K562 (cell line): Measurements from ENCODE around the gene RELL2. TPM values are rescaled to one million over a fixed set of nuclear protein-coding genes. Genes with fewer than 3 reads are reported as not detected.
A peak's percentile ranks its signal among the peaks of the same experiment; 100 is the strongest.

Experiments used
- BCLAF1 ChIP-seq, 2 experiments: fragments of 450-650 bp in 1 of 2; IDR thresholded peaks; 2 replicates each; pipeline ENCODE4 v1.6.1; 2011 to 2017; ENCODE audit warnings: low read depth in 2 of 2, antibody characterized with exemption in 1 of 2, borderline replicate concordance in 1 of 2, low read length in 1 of 2, mild to moderate bottlenecking in 1 of 2, mixed read lengths in 1 of 2; ENCODE audit not compliant: control insufficient read depth in 1 of 2
- CTBP1 ChIP-seq: fragments of 450-650 bp; IDR thresholded peaks from 2 replicates; pipeline ENCODE4 v1.6.1; 2016; ENCODE audit warnings: borderline replicate concordance
- E2F3 ChIP-seq: fragments of 250-450 bp; sonication (Bioruptor Pico); IDR thresholded peaks from 2 replicates; pipeline ENCODE4 v1.4.0; 2020; ENCODE audit warnings: mild to moderate bottlenecking
- KHSRP ChIP-seq: fragments of 450-650 bp; IDR thresholded peaks from 2 replicates; pipeline ENCODE4 v1.6.1; 2017
- MCM5 ChIP-seq: fragments of 450-650 bp; IDR thresholded peaks from 2 replicates; pipeline ENCODE4 v1.6.1; 2016; ENCODE audit warnings: low read depth
- MYBL2 ChIP-seq, 2 experiments: fragments of 450-650 bp in 1 of 2; sonication (generic) in 1 of 2; formaldehyde crosslinking in 1 of 2; IDR thresholded peaks; 2 replicates each; pipeline versions ENCODE4 v1.6.1 to v1.8.1; 2017 to 2022; ENCODE audit warnings: borderline replicate concordance in 1 of 2, inconsistent platforms in 1 of 2, low read depth in 1 of 2, mild to moderate bottlenecking in 1 of 2, missing genetic modification reagents in 1 of 2, moderate library complexity in 1 of 2
- NCOA1 ChIP-seq: fragments of 450-650 bp; IDR thresholded peaks from 2 replicates; pipeline ENCODE4 v1.6.1; 2016; ENCODE audit warnings: low read depth
- NCOA6 ChIP-seq: fragments of 450-650 bp; IDR thresholded peaks from 2 replicates; pipeline ENCODE4 v1.6.1; 2017; ENCODE audit warnings: mild to moderate bottlenecking
- NFE2L1 ChIP-seq: fragments of 450-650 bp; IDR thresholded peaks from 2 replicates; pipeline ENCODE4 v1.6.1; 2016; ENCODE audit warnings: missing genetic modification characterization, low read depth, mild to moderate bottlenecking, missing compliant biosample characterization, moderate library complexity, borderline replicate concordance
- PHF21A ChIP-seq: fragments of 450-650 bp; IDR thresholded peaks from 2 replicates; pipeline ENCODE4 v1.6.1; 2017; ENCODE audit warnings: low read depth, borderline replicate concordance
- PHF8 ChIP-seq: fragments of 200-600 bp; sonication (generic); IDR thresholded peaks from 2 replicates; pipeline ENCODE4 v1.6.1; 2012; ENCODE audit warnings: mixed run types, mild to moderate bottlenecking, inconsistent platforms, low read length, moderate library complexity, borderline replicate concordance
- PPARD ChIP-seq: fragments of 250-450 bp; sonication (Bioruptor Pico); IDR thresholded peaks from 2 replicates; pipeline ENCODE4 v1.8.0; 2022; ENCODE audit warnings: inconsistent platforms, mild to moderate bottlenecking, moderate library complexity
- RBFOX2 ChIP-seq: fragments of 200-400 bp; formaldehyde crosslinking; IDR thresholded peaks from 2 replicates; pipeline ENCODE4 v1.6.1; 2017; ENCODE audit warnings: low read depth, mild to moderate bottlenecking, low read length, moderate library complexity
- SOX6 ChIP-seq: fragments of 450-650 bp; IDR thresholded peaks from 2 replicates; pipeline ENCODE4 v1.6.1; 2014; ENCODE audit warnings: mild to moderate bottlenecking
- SUPT5H ChIP-seq: fragments of 450-650 bp; IDR thresholded peaks from 2 replicates; pipeline ENCODE4 v1.6.1; 2016
- TRIM24 ChIP-seq, 2 experiments: fragments of 450-650 bp; IDR thresholded peaks; 2 replicates each; pipeline ENCODE4 v1.6.1; 2016
- U2AF1 ChIP-seq: fragments of 200-400 bp; formaldehyde crosslinking; optimal IDR thresholded peaks from 2 replicates; pipeline ENCODE3; 2017; ENCODE audit warnings: mild to moderate bottlenecking, low read depth, low read length, moderate library complexity
- ZBTB8A ChIP-seq: fragments of 450-650 bp; IDR thresholded peaks from 2 replicates; pipeline ENCODE4 v1.6.1; 2018; ENCODE audit warnings: mild to moderate bottlenecking, moderate library complexity; ENCODE audit not compliant: partially characterized antibody
- ZNF592 ChIP-seq: fragments of 450-650 bp; IDR thresholded peaks from 2 replicates; pipeline ENCODE4 v1.6.1; 2017; ENCODE audit warnings: antibody characterized with exemption, mild to moderate bottlenecking
- ZNF740 ChIP-seq, 3 experiments: fragments of 200-800 bp in 1 of 3; sonication (Bioruptor generic) in 1 of 3; sonication (generic) in 1 of 3; formaldehyde crosslinking in 1 of 3; IDR thresholded peaks; 2 replicates each; pipeline versions ENCODE4 v1.6.1 to v1.8.0; 2016 to 2022; ENCODE audit warnings: mild to moderate bottlenecking in 2 of 3, missing compliant biosample characterization in 2 of 3, missing genetic modification characterization in 2 of 3, missing genetic modification reagents in 1 of 3
- polyA plus RNA-seq, 8 experiments: library from polyadenylated mRNA; depleted of rRNA in 4 of 8; stranded (reverse) in 5 of 8; unstranded in 3 of 8; fragments of >200 nt; fragmentation: Nextera tagmentation in 2 of 8; fragmentation: Illumina TruSeq in 1 of 8; extraction: Ambion mirVana in 2 of 8; extraction: Trizol in 1 of 8; gene quantifications; 2 replicates each; pipeline versions ENCODE4 v1.2.1 to v1.2.3, GENCODE V29; 2011 to 2014; ENCODE audit warnings: inconsistent platforms in 1 of 8, missing spikeins in 1 of 8
- total RNA-seq, 7 experiments: library from RNA; depleted of rRNA in 6 of 7; stranded (reverse); fragments of >200 nt in 6 of 7; fragmentation: Illumina TruSeq in 2 of 7; extraction: Trizol in 2 of 7; gene quantifications; 2 replicates each; pipeline versions ENCODE4 v1.2.1 to v1.2.3, GENCODE V29; 2011 to 2021; ENCODE audit warnings: low replicate concordance in 1 of 7

Gene RELL2
- total and polyA plus RNA-seq, 9 of the 15 experiments (the other 6 are each of a cell fraction or from before 2014, with no cell fraction given): 0.06 to 36.0 (median 14.3) TPM

- TF ChIP-seq BCLAF1 (IDR thresholded peaks at IDR 0.05; ENCODE audit: borderline replicate concordance in 1 of 2, control insufficient read depth in 1 of 2, low read depth in 2 of 2, low read length in 1 of 2) (no peak), NFE2L1 (tag) (no peak), U2AF1 (no peak), ZNF740 (CRISPR knock-in tag; IDR thresholded peaks at IDR 0.05) (no peak), ZNF740 (tag; IDR thresholded peaks at IDR 0.05) (no peak), ZNF592 (no peak; the same call in 1 of the 2 replicates), PHF8 (peak; percentile 95), NCOA6 (peak; percentile 21; the same call in 1 of the 2 replicates), E2F3 (CRISPR knock-in tag) (peak; percentile 42; the same call in 1 of the 2 replicates), SUPT5H (0 out of 2 replicates have a peak, but pooled peaks have one; percentile 48), PPARD (no peak), SOX6 (0 out of 2 replicates have a peak, but pooled peaks have one; percentile 17), NCOA1 (no peak), RBFOX2 (peak; percentile 78), ZBTB8A (no peak), CTBP1 (peak; percentile 20; the same call in 1 of the 2 replicates), TRIM24 (IDR thresholded peaks at IDR 0.05) (0 out of 4 replicates have a peak, but pooled peaks of 1 of the 2 experiments have one; percentile 22), KHSRP (no peak), PHF21A (no peak), MCM5 (no peak), MYBL2 (IDR thresholded peaks at IDR 0.05; ENCODE audit: low read depth) (no peak), MYBL2 (CRISPR knock-in tag; IDR thresholded peaks at IDR 0.05; ENCODE audit: borderline replicate concordance) (no peak)
Measured at GRCh38 chr5:141636413-141637122, at the start of gene RELL2, which contains the start of gene HDAC3 (continued).
